HEK293 (cell line): Measurements from ENCODE around the gene PRPF38B.

ENCODE experiments used
- GLIS2 ChIP-seq: fragments of 450-650 bp; formaldehyde crosslinking; IDR thresholded peaks from 2 replicates; pipeline ENCODE4 v1.5.1; 2016; ENCODE audit warnings: missing biosample characterization, missing genetic modification characterization
- HIC1 ChIP-seq: fragments of 450-650 bp; formaldehyde crosslinking; IDR thresholded peaks from 2 replicates; pipeline ENCODE4 v1.5.1; 2016; ENCODE audit warnings: missing biosample characterization, missing genetic modification characterization
- KLF1 ChIP-seq: fragments of 450-650 bp; formaldehyde crosslinking; IDR thresholded peaks from 2 replicates; pipeline ENCODE4 v1.5.1; 2016; ENCODE audit warnings: missing biosample characterization, missing genetic modification characterization
- KLF7 ChIP-seq: fragments of 450-650 bp; formaldehyde crosslinking; IDR thresholded peaks from 2 replicates; pipeline ENCODE4 v1.5.1; 2016; ENCODE audit warnings: missing biosample characterization, missing genetic modification characterization, borderline replicate concordance
- KLF9 ChIP-seq: fragments of 450-650 bp; formaldehyde crosslinking; IDR thresholded peaks from 2 replicates; pipeline ENCODE4 v1.5.1; 2016; ENCODE audit warnings: missing biosample characterization, missing genetic modification characterization, low read depth
- PRDM1 ChIP-seq: fragments of 450-650 bp; formaldehyde crosslinking; IDR thresholded peaks from 2 replicates; pipeline ENCODE4; 2016; ENCODE audit warnings: missing biosample characterization, missing genetic modification characterization
- PRDM10 ChIP-seq: fragments of 450-650 bp; formaldehyde crosslinking; IDR thresholded peaks from 2 replicates; pipeline ENCODE4 v1.5.1; 2016; ENCODE audit warnings: missing biosample characterization, missing genetic modification characterization
- SP2 ChIP-seq: fragments of 450-650 bp; formaldehyde crosslinking; IDR thresholded peaks from 2 replicates; pipeline ENCODE4 v1.5.1; 2016; ENCODE audit warnings: missing biosample characterization, missing genetic modification characterization
- ZBTB17 ChIP-seq: fragments of 450-650 bp; formaldehyde crosslinking; IDR thresholded peaks from 2 replicates; pipeline ENCODE4 v1.5.1; 2016; ENCODE audit warnings: missing biosample characterization, missing genetic modification characterization
- ZBTB7A ChIP-seq: fragments of 450-650 bp; formaldehyde crosslinking; IDR thresholded peaks from 2 replicates; pipeline ENCODE4 v1.5.1; 2016; ENCODE audit warnings: low read depth, missing biosample characterization, missing genetic modification characterization
- ZFHX2 ChIP-seq: fragments of 450-650 bp; formaldehyde crosslinking; conservative IDR thresholded peaks from 2 replicates; pipeline ENCODE4 v1.5.1; 2016; ENCODE audit warnings: missing biosample characterization, missing genetic modification characterization
- ZNF10 ChIP-seq: fragments of 450-650 bp; formaldehyde crosslinking; IDR thresholded peaks from 2 replicates; pipeline ENCODE4 v1.5.1; 2017; ENCODE audit warnings: missing biosample characterization, missing genetic modification characterization
- ZNF23 ChIP-seq: fragments of 450-650 bp; formaldehyde crosslinking; IDR thresholded peaks from 2 replicates; pipeline ENCODE4 v1.5.1; 2016; ENCODE audit warnings: missing biosample characterization, missing genetic modification characterization, borderline replicate concordance
- ZNF341 ChIP-seq: fragments of 450-650 bp; formaldehyde crosslinking; IDR thresholded peaks from 2 replicates; pipeline ENCODE4; 2016; ENCODE audit warnings: low read depth, missing biosample characterization, missing genetic modification characterization
- ZNF433 ChIP-seq: fragments of 450-650 bp; formaldehyde crosslinking; IDR thresholded peaks from 2 replicates; pipeline ENCODE4 v1.5.1; 2016; ENCODE audit warnings: missing biosample characterization, missing genetic modification characterization, low read depth
- ZNF555 ChIP-seq: fragments of 450-650 bp; formaldehyde crosslinking; conservative IDR thresholded peaks from 2 replicates; pipeline ENCODE4 v1.5.1; 2017; ENCODE audit warnings: missing biosample characterization, mild to moderate bottlenecking, missing genetic modification characterization, inconsistent platforms
- ZNF610 ChIP-seq: fragments of 450-650 bp; formaldehyde crosslinking; IDR thresholded peaks from 2 replicates; pipeline ENCODE4 v1.5.1; 2016; ENCODE audit warnings: missing biosample characterization, missing genetic modification characterization, borderline replicate concordance
- ZNF776 ChIP-seq: fragments of 450-650 bp; formaldehyde crosslinking; IDR thresholded peaks from 2 replicates; pipeline ENCODE4 v1.5.0; 2017; ENCODE audit warnings: missing biosample characterization, missing genetic modification characterization, borderline replicate concordance
- ZNF791 ChIP-seq: fragments of 450-650 bp; formaldehyde crosslinking; IDR thresholded peaks from 2 replicates; pipeline ENCODE4 v1.5.1; 2016; ENCODE audit warnings: missing biosample characterization, missing genetic modification characterization
- ZXDB ChIP-seq: fragments of 450-650 bp; formaldehyde crosslinking; IDR thresholded peaks from 2 replicates; pipeline ENCODE4 v1.5.1; 2016; ENCODE audit warnings: missing biosample characterization, missing genetic modification characterization
- TF ChIP-seq, protein P1 (sequence below): fragments of 450-650 bp; formaldehyde crosslinking; IDR thresholded peaks from 2 replicates; pipeline ENCODE4; 2016; ENCODE audit warnings: missing biosample characterization, missing genetic modification characterization
- TF ChIP-seq, protein P2 (sequence below): fragments of 450-650 bp; formaldehyde crosslinking; IDR thresholded peaks from 2 replicates; pipeline ENCODE4 v1.5.1; 2016; ENCODE audit warnings: missing biosample characterization, missing genetic modification characterization
- TF ChIP-seq, protein P3 (sequence below): fragments of 450-650 bp; formaldehyde crosslinking; IDR thresholded peaks from 2 replicates; pipeline ENCODE4 v1.5.1; 2017; ENCODE audit warnings: missing biosample characterization, mild to moderate bottlenecking, missing genetic modification characterization, moderate library complexity
- TF ChIP-seq, protein P4 (sequence below): fragments of 450-650 bp; IDR thresholded peaks from 2 replicates; pipeline ENCODE4 v1.5.1; 2018; ENCODE audit warnings: missing biosample characterization, mild to moderate bottlenecking, missing genetic modification characterization
- TF ChIP-seq, protein P5 (sequence below): fragments of 450-650 bp; formaldehyde crosslinking; IDR thresholded peaks from 2 replicates; pipeline ENCODE4 v1.5.1; 2016; ENCODE audit warnings: missing biosample characterization, missing genetic modification characterization

Gene PRPF38B

GRCh38 chr1:108747171-108747850, 55.2 kb downstream of the PRPF38B start (continued):
- TF ChIP-seq, protein P1, sequence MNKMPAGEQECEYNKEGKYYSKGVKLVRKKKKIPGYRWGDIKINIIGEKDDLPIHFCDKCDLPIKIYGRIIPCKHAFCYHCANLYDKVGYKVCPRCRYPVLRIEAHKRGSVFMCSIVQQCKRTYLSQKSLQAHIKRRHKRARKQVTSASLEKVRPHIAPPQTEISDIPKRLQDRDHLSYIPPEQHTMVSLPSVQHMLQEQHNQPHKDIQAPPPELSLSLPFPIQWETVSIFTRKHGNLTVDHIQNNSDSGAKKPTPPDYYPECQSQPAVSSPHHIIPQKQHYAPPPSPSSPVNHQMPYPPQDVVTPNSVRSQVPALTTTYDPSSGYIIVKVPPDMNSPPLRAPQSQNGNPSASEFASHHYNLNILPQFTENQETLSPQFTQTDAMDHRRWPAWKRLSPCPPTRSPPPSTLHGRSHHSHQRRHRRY (tag by site-specific recombination) = no peak
- TF ChIP-seq ZNF23 = no peak
- TF ChIP-seq, protein P2, sequence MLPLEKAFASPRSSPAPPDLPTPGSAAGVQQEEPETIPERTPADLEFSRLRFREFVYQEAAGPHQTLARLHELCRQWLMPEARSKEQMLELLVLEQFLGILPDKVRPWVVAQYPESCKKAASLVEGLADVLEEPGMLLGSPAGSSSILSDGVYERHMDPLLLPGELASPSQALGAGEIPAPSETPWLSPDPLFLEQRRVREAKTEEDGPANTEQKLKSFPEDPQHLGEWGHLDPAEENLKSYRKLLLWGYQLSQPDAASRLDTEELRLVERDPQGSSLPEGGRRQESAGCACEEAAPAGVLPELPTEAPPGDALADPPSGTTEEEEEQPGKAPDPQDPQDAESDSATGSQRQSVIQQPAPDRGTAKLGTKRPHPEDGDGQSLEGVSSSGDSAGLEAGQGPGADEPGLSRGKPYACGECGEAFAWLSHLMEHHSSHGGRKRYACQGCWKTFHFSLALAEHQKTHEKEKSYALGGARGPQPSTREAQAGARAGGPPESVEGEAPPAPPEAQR (tag by site-specific recombination) = no peak
- no peak for TF ChIP-seq ZNF791 (tag by site-specific recombination)
- no peak for TF ChIP-seq KLF9 (tag by site-specific recombination)
- no peak for TF ChIP-seq ZNF10 (tag by site-specific recombination)
- TF ChIP-seq, protein P3, sequence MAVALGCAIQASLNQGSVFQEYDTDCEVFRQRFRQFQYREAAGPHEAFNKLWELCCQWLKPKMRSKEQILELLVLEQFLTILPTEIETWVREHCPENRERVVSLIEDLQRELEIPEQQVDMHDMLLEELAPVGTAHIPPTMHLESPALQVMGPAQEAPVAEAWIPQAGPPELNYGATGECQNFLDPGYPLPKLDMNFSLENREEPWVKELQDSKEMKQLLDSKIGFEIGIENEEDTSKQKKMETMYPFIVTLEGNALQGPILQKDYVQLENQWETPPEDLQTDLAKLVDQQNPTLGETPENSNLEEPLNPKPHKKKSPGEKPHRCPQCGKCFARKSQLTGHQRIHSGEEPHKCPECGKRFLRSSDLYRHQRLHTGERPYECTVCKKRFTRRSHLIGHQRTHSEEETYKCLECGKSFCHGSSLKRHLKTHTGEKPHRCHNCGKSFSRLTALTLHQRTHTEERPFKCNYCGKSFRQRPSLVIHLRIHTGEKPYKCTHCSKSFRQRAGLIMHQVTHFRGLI (tag by site-specific recombination) = no peak
- TF ChIP-seq SP2 (tag by site-specific recombination) = peak; percentile 19; the same call in 1 of the 2 replicates
- TF ChIP-seq, protein P4, sequence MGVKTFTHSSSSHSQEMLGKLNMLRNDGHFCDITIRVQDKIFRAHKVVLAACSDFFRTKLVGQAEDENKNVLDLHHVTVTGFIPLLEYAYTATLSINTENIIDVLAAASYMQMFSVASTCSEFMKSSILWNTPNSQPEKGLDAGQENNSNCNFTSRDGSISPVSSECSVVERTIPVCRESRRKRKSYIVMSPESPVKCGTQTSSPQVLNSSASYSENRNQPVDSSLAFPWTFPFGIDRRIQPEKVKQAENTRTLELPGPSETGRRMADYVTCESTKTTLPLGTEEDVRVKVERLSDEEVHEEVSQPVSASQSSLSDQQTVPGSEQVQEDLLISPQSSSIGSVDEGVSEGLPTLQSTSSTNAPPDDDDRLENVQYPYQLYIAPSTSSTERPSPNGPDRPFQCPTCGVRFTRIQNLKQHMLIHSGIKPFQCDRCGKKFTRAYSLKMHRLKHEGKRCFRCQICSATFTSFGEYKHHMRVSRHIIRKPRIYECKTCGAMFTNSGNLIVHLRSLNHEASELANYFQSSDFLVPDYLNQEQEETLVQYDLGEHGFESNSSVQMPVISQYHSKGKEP (tag by site-specific recombination) = no peak
- TF ChIP-seq ZNF341 (tag by site-specific recombination) = peak; percentile 84
- TF ChIP-seq KLF7 (tag by site-specific recombination) = no peak
- no peak for TF ChIP-seq ZNF433 (tag by site-specific recombination)
- no peak for TF ChIP-seq ZXDB
- no peak for TF ChIP-seq ZFHX2 (tag by site-specific recombination)
- TF ChIP-seq, protein P5, sequence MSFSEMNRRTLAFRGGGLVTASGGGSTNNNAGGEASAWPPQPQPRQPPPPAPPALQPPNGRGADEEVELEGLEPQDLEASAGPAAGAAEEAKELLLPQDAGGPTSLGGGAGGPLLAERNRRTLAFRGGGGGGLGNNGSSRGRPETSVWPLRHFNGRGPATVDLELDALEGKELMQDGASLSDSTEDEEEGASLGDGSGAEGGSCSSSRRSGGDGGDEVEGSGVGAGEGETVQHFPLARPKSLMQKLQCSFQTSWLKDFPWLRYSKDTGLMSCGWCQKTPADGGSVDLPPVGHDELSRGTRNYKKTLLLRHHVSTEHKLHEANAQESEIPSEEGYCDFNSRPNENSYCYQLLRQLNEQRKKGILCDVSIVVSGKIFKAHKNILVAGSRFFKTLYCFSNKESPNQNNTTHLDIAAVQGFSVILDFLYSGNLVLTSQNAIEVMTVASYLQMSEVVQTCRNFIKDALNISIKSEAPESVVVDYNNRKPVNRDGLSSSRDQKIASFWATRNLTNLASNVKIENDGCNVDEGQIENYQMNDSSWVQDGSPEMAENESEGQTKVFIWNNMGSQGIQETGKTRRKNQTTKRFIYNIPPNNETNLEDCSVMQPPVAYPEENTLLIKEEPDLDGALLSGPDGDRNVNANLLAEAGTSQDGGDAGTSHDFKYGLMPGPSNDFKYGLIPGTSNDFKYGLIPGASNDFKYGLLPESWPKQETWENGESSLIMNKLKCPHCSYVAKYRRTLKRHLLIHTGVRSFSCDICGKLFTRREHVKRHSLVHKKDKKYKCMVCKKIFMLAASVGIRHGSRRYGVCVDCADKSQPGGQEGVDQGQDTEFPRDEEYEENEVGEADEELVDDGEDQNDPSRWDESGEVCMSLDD = no peak
- TF ChIP-seq GLIS2 = peak; percentile 32
- TF ChIP-seq ZNF776 = no peak
- no peak for TF ChIP-seq ZBTB7A
- TF ChIP-seq ZNF555 (tag by site-specific recombination) = no peak
- no peak for TF ChIP-seq KLF1 (tag by site-specific recombination)
- no peak; the same call in 1 of the 2 replicates for TF ChIP-seq PRDM10 (tag by site-specific recombination)
- no peak for TF ChIP-seq PRDM1 (tag by site-specific recombination)
- no peak for TF ChIP-seq HIC1 (tag by site-specific recombination)
- TF ChIP-seq ZNF610 (tag by site-specific recombination) = peak; percentile 95
- TF ChIP-seq ZBTB17 (tag by site-specific recombination) = peak; percentile 83
